SU-DHL-6 (cell line): ENCODE measurements around the gene ZFAND3.

Experiments
- CTCF ChIP-seq: fragments of 200-600 bp; sonication (generic); IDR thresholded peaks from one replicate; pipeline ENCODE4 v1.5.1; 2017; ENCODE audit warnings: antibody characterized with exemption, mild to moderate bottlenecking, low read length, moderate library complexity; ENCODE audit not compliant: insufficient read depth, poor library complexity, severe bottlenecking
- EZH2phosphoT487 ChIP-seq: fragments of 200-600 bp; sonication (generic), shearing (Covaris generic); conservative IDR thresholded peaks from 2 replicates; pipeline ENCODE4 v1.6.1; 2018; ENCODE audit warnings: mild to moderate bottlenecking, antibody characterized with exemption, low read length, moderate library complexity, mixed read lengths

- TF ChIP-seq CTCF (no peak), EZH2phosphoT487 (no peak)
Measured at GRCh38 chr6:38118791-38119365, 299.4 kb downstream of the ZFAND3 start.
